Renal cortex interstitium (tissue), 11 donors: Measurements from ENCODE around the gene GCNT2. TPM values are rescaled to one million over a fixed set of nuclear protein-coding genes. Genes with fewer than 3 reads are reported as not detected.
"Not testable (repeated sequence)": the region's sequence is repeated elsewhere in the genome, so short reads cannot be mapped to it uniquely, and the experiment has no call there.

Experiments used
- DNase-seq, 11 donors: peaks; one replicate each; pipeline ENCODE4 v3.0.0-alpha.2; 2013; ENCODE audit warnings: low read depth in 9 of 11, low spot score in 4 of 11; ENCODE audit errors: extremely low read depth in 1 of 11
- polyA plus RNA-seq, 3 donors: library from polyadenylated mRNA; unstranded; fragments of 120-200 nt; gene quantifications; one replicate each; pipeline ENCODE4 v1.2.1, GENCODE V29; 2013; ENCODE audit not compliant: insufficient read length in 3 of 3

The GCNT2 gene
- polyA plus RNA-seq, 3 donors: 14.4 to 21.2 (median 18.2) TPM

DNA sequence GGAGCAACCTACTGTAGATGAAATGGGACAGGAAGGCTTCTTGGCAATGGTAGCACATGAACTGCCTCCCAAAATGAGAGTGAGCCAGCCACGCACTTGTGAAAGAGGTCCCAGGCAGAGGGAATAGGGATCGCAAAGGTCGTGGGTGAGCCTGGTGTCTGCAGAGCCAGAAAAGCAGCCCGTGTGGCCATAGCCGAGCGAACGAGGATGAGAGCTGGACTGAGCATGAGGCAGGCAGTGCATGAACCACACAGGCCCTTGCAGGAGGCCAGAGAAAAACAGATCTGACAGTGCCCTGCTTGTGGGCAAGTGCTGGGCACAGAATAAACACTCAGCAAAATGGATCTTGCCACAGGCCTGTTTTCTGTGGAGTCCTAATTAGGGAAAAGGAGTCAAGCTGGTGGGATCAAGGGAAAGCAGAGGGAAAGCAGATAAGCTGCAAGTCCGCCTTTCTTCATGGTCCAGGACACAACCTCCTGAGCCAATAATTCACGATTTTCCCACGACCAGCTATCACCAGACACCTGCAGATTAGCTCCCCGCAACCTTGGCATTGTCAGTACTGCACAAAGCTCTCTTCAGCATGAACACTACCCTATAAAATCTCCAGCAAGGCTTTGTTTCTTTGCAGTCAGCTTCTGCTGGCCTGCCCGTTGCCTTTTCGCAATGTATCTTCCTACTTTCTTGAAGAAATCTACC is 44.0 kb downstream of the GCNT2 start:
- no peak for DNase-seq

DNA sequence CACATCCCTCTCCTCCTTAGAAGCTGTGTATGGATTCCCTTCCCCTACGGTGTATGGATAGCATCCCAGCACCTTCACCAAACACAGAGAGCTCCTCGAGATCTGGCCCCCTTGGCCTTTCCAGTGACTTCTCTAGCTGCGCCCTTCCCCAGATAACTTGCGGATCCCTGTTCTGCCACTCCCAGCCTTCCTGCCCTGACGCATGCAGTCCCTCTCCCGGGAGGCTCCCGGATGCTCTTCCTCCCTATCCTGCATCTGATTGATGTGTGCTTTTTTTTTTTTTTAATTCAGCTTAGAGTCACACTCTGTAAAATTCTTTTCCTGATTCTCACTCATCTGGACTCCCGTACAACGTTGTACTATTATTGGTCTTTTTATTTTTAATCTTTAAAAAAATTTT is 44.8 kb downstream of the GCNT2 start:
- no peak for DNase-seq

DNA sequence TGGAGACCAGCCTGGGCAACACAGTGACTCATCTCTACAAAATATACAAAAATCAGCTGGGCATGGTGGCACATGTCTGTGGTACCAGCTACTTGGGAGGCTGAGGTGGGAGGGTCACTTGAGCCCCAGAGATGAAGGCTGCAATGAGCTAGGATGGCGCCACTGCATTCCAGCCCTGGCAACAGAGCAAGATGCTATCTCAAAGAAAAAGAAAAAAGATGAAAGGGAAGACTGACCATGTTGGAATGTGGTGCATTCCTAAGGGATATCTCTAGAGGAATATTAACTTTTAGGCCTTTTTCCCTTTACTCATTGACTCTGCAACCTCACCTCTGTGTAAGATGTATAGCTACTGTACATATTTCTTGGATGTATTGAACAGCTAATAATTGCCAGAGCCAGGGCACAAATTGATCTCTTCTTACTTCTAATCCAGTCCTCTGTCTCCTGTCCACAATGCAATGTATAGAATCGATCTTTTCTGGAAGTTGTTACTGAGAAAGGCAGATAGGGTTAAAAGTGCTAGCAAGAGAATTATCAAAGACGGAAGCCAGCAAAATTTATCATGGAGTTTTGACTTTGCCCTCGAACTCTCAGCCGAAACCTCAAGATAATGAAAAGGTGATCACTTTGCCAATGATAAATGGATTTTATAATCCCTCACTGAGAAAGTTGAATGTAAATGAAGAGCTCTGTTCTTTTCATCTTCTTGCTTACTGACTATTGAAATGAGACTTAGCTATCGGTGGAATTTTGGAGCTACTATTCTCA is 46.3 kb downstream of the GCNT2 start:
- DNase-seq: no peak

DNA sequence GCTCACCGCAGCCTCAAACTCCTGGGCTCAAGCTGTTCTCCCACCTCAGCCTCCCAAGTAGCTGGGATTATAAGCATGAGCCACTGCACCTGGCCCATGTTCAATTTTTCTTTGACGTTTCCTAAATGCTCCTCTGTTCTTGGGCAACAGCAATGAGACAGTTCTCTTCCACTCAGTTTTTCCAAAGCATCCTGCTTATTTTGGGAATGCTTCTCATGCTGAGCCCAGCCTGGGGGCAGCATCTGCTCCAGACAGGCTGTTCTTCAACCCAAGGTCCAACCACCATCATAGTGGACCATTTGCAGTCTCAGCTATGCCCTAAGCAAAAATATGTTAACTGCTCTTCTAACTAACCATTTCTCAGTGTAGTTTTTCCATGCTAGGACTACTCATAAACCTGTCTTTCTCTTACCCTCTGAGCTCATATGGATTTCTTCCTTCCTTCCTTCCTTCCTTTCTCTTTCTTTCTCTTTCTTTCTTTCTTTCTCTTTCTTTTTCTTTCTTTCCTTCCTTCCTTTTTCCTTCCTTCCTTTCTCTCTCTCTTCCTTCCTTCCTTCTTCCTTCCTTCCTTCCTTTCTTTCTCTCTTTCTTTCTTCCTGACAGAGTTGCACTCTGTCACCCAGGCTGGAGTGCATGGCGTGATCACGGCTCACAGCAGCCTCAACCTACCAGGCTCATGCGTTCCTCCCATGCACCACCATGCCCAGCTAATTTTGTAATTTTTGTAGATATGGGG is 48.4 kb downstream of the GCNT2 start:
- no peak for DNase-seq

DNA sequence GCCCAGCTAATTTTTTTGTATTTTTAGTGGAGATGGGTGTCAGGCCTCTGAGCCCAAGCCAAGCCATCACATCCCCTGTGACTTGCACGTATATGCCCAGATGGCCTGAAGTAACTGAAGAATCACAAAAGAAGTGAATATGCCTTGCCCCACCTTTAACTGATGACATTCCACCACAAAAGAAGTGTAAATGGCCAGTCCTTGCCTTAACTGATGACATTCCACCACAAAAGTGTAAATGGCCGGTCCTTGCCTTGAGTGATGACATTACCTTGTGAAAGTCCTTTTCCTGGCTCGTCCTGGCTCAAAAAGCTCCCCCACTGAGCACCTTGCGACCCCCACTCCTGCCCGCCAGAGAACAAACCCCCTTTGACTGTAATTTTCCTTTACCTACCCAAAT is 54.4 kb downstream of the GCNT2 start:
- DNase-seq: not testable (repeated sequence)

DNA sequence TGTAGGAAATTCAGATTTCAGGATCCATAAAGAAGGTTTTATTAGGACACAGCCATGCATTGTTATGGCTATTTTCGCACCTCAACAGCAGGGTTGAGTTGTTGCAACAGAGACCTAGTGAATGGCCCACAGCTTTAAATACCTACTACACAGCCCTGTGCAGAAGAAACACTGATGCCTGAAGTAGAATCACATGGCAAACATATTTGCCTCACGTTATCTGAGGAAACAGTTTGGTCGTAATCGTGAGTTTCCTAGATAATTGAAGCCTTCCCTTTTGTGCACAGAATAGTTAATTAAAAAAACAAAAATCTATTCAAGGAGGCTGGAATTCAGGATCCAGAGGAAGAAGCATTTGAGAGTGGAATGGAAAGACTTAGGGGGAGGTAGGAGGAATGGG is 55.1 kb downstream of the GCNT2 start:
- DNase-seq: no peak

DNA sequence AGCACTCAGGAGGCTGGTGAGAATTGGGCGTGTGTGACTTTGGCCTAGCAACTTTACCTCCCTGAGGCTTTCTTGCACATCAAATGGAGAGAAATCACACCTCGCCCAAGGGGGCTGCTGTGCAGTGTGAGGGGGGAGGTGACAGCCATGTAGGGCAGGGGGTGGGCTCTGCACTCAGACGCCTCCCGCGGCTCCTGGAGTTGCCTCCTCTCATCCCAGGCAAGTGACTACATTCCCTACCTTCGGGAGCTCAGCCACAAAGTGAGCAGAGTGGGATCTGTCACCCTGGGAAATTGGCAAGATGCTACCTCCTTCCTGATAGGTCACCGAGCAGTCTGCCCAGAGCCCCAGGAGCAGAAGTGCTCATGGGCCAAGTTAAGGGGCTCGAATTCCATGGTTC is 56.0 kb downstream of the GCNT2 start:
- no peak for DNase-seq

DNA sequence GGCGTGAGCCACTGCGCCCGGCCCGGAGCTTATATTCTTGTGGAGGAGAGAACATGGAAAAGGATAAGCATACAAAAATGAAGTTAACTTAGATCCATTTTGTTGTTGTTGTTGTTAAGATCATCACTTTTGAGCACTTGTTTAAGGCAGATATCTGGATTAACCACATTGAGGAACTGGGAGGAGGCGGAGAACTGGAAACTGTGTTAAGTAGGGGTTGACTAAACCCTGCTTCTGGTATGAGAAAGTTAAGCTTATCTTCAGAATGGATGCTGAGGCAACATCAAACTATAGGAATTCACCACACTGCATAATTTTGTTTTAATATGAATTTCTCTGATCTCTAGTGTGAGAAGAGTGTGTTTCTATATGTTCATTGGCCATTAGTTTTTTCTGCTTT is 57.6 kb downstream of the GCNT2 start:
- no peak for DNase-seq

DNA sequence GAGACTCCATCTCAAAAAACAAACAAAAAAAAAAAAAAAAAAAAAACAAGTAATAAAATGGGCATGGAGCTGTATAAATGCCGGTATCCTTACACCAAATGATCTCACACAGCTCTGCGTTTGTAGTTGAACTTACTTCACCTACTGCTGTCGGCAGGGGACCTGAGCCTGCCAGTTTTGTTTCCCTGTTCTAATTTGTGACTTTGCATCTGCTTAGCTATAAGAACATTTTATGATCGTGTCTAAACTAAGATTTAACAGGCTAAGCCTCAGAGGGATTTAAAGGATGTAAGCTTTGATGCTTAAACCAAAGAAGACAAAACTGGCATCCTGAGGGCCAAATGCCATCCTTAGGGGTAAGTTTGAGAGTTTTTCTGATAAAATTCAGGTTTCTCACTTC is 58.7 kb downstream of the GCNT2 start:
- DNase-seq: no peak

DNA sequence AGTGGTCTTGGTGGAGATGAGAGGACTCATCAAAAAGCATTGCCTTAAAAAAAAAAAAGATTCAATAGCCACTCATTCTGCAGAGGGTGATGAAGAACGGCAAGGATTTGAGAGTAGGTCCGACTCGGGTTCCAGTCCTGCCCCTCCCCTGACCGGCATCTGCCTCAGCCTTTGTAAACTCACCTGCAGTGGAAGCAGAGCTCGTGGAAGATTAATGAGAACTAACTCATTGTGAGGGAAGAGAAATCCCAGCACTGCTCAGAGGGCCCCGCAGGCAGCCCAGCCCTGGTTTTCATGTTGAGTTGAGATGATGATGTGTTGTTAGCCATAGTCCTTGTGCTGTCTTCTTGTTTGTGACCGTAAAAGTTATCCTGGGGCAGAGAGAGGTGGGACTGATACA is 59.4 kb downstream of the GCNT2 start:
- DNase-seq: no peak

DNA sequence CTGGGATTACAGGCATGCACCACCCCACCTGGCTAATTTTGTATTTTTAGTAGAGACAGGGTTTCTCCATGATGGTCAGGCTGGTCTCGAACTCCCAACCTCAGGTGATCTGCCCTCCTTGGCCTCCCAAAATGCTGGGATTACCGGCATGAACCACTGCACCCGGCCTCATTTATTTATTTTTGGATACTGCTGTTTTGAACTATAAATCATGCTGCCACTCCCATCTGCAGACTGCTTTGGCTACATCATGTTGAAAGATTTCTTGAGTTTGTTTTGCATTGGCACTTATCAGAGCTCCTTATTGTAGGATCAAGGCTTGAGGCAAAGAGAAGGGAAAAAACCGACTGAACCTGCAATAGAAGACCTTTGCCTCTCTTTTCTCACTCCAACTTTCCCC is 60.3 kb downstream of the GCNT2 start:
- DNase-seq: not testable (repeated sequence)

DNA sequence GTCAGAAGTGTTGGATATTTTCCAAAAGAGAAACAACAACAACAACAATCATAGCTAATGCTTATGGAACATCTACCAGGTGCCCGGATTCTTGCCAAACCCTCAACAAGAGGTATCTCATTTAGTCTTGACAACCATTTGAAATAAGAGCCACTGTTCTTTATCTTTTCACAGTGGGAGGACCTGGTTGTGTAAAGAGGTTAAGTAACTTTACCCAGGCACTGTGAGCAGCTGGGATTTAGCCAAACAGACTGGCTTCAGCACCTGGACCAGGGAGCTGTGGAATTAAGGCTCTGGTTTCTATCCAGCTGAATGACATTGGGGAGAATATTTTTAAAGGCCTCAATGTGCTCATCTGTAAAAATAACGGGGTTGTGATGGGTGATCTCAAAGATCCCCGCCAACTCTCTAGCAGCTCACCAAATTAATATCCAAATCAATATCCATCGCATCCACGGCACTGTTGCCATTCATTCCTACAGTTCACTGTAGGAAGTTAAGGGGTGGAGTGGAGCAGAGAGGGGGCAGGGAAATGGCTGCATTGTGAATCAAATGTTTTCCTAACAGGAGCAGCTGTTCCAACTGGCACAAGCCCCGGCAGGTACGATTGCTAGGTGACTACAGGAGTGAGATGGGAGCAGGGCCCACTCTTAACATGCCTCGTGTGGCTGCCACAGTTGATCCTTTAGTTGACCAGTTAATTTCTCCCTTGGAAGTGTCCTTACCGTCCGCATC is 61.8 kb downstream of the GCNT2 start:
- DNase-seq: no peak

DNA sequence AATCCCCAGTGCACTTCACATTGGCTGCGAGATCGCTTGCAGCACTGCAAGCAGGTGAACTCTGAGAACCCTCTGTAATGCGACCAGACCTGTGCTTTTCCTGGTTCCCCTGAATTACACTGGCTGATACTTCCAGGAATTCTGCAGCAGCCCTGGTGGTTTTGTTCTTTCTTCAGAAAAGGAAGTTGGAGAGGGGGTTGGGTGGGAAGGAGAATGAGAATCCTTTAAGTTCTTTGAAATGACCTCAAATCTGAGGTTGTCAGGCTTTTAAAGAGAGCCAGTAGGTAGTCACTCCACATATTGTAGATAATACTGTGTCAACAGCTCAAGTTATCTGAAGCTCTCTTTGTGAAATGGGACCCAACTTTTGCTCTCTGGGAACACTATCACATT is 62.4 kb downstream of the GCNT2 start:
- DNase-seq: no peak

DNA sequence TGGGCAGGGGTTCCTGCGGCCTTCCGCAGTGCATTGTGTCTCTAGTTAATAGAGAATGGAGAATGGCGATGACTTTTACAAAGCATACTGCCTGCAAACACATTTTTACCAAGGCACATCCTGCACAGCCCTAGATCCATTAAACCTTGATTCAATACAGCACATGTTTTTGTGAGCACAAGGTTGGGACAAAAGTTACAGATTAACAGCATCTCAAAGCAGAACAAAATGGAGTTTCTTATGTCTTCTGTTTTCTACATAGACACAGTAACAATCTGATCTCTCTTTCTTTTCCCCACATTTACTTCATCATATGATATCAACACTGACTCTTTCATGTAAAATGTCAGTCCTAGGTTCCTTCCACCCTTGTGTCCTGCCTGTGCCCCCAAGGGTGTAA is 63.5 kb downstream of the GCNT2 start:
- DNase-seq: no peak

DNA sequence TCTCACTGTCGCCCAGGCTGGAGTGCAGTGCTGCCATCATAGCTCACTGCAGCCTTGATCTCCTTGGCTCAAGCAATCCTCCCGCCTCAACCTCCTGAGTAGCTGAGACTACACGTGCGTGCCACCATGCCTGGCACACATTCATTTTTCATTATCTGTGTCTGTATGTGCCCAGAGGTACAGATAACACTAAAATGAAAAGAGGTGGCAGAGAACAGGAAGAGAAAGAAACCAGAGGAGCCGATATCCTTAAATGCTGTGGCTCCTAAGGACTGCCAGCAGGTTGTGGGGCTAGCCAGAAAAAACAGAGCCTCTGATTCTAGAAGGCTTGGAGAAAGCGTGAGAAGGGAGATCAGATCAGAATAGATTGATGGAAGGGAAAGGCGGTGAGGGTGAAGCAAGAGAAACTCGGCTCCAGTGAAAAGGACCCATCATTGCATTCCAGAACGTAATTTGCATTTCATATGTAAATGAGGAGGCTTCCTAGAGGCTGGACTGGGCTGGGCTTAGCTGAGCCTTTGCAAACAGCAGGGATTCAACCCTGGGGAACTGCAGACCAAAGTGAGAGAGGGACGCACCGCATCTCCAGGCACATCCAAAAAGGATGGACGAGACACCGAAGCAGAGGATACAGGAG is 64.2 kb downstream of the GCNT2 start:
- no peak for DNase-seq

DNA sequence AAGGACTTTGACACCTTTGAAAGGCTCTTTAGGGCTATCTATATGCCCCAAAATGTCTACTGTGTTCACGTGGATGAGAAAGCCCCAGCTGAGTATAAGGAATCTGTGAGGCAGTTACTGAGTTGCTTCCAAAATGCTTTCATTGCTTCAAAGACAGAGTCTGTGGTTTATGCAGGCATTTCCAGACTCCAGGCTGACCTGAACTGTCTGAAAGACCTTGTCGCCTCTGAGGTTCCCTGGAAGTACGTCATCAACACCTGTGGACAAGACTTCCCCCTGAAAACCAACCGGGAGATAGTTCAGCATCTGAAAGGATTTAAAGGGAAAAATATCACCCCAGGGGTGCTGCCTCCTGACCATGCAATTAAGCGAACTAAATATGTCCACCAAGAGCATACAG is 65.2 kb downstream of the GCNT2 start:
- no peak for DNase-seq

DNA sequence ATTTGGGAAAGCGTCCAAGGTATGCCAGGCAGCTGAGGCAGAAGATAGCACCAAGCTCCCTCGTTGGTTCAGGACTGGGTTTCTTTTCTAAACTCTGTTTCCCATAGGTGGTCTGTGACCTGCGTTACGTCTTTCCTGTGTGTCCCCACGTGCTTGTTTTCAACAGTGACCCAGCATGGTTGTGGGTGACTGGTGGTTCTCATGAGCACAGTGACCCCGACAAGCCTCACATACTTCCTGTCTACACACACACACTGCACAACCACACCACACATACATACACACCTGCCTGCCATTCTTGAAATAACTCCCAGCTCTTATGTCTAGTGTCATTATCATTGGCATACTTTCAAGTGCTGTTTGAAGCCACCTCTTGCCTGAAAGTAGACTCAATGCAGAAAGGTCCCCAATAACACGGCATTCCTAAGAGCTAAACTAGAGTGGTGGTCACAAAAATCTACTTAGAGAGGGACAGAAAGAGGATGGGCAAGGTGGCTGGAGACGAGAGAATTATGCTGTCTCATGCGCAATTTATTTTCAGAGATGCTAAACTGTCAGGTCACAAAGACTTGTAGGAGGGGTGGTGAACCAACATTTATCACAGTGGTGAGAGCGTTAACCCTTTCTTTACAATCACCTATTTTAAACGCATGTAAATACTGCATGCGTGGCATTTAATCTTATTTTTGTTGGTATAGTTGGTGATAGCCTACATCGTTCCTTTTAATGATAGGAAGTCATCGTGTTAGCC is 66.7 kb downstream of the GCNT2 start:
- no peak for DNase-seq
